Measurements from ENCODE around the gene EAF2. TPM values are rescaled to one million over a fixed set of nuclear protein-coding genes. Genes with fewer than 3 reads are reported as not detected.
A peak's percentile ranks its signal among the peaks of the same experiment; 100 is the strongest.

Gene EAF2
- 9.5 TPM for total RNA-seq
- 10 to 100 TPM in 1 of 8 donors, 1 to 10 TPM in 7; 5.7 to 10.0 (median 7.5) TPM for polyA plus RNA-seq (ENCODE audit: insufficient read depth in 1 of 8, insufficient read length in 8 of 8, low replicate concordance in 1 of 8)
- long read RNA-seq, donor 1, result 0 reads
- long read RNA-seq, donor 2, partial matches to known transcripts, result 0 of 1 reads
- long read RNA-seq, donor 2, other reads (novel, unspliced or antisense), result 0 of 1 reads
- long read RNA-seq, donor 3, partial matches to known transcripts, result 0 of 2 reads
- long read RNA-seq, donor 3, other reads (novel, unspliced or antisense), result 0 of 2 reads
- long read RNA-seq, donor 4, partial matches to known transcripts, result 0 of 1 reads
- long read RNA-seq, donor 4, other reads (novel, unspliced or antisense), result 0 of 1 reads
- long read RNA-seq, donor 5, partial matches to known transcripts, result 0 of 4 reads
- long read RNA-seq, donor 5, other reads (novel, unspliced or antisense), result 0 of 4 reads
- long read RNA-seq, donor 6, result 0 reads
- long read RNA-seq, donor 7, result 0 reads
- long read RNA-seq, donor 8, result 0 reads
- long read RNA-seq, donor 9, partial matches to known transcripts, result 6 of 8 reads
- long read RNA-seq, donor 9, other reads (novel, unspliced or antisense), result 0 of 8 reads
- long read RNA-seq, donor 10, result 0 reads
- long read RNA-seq, donor 11, partial matches to known transcripts, result 0 of 2 reads
- long read RNA-seq, donor 11, other reads (novel, unspliced or antisense), result 0 of 2 reads

- Histone ChIP-seq H3K27ac (ENCODE audit: low read length) (peak within 1 kb of the TSS; percentile 92), H3K4me3 (ENCODE audit: low read length) (peak within 1 kb of the TSS; percentile 75), H3K4me1 (ENCODE audit: control insufficient read depth, insufficient read depth, low read length) (peaks cover 7% of the 10 kb centered on the region), H3K27me3 (ENCODE audit: control insufficient read depth, insufficient read depth, low read length) (no peaks in the 10 kb centered on the region), H3K9me3 (replicated peaks; ENCODE audit: control insufficient read depth, low read depth, low read length) (no peaks in the 10 kb centered on the region), H3K36me3 (ENCODE audit: control insufficient read depth, insufficient read depth, low read length) (peaks cover 9% of the 10 kb centered on the region)
- WGBS (ENCODE audit: insufficient coverage), result 0% methylated on average over 47 of the region's 54 CpGs
- peak; percentile 98 for DNase-seq
Measured at GRCh38 chr3:121834671-121835464, at the start of gene EAF2, which contains the start of gene IQCB1. Gene EAF2, plus strand, starts transcription at chr3:121835209. Its CDS starts 77 bp downstream, at chr3:121835286. Gene IQCB1, minus strand, starts transcription at chr3:121835060. Its CDS starts 6,100 bp downstream, at chr3:121828960.

- Histone ChIP-seq H3K27ac (ENCODE audit: low read length) (no peak overlapping the region), H3K36me3 (ENCODE audit: control insufficient read depth, insufficient read depth, low read length) (peaks cover 13% of the 10 kb centered on the region), H3K9me3 (replicated peaks; ENCODE audit: control insufficient read depth, low read depth, low read length) (no peaks in the 10 kb centered on the region), H3K4me3 (ENCODE audit: low read length) (no peak overlapping the region), H3K27me3 (ENCODE audit: control insufficient read depth, insufficient read depth, low read length) (no peaks in the 10 kb centered on the region), H3K4me1 (ENCODE audit: control insufficient read depth, insufficient read depth, low read length) (no peaks in the 10 kb centered on the region)
- WGBS (ENCODE audit: insufficient coverage), result no CpG with 5 or more reads among the region's 2 CpGs
- DNase-seq, result no peak
Measured at GRCh38 chr3:121786485-121786884, 48.5 kb upstream of the EAF2 start.

- H3K36me3 ChIP-seq (ENCODE audit: control insufficient read depth, insufficient read depth, low read length), result peaks cover 8% of the 10 kb centered on the region
- H3K9me3 ChIP-seq (replicated peaks; ENCODE audit: control insufficient read depth, low read depth, low read length), result no peaks in the 10 kb centered on the region
- no peak overlapping the region for H3K4me3 ChIP-seq (ENCODE audit: low read length)
- no CpG with 5 or more reads among the region's 3 CpGs for WGBS (ENCODE audit: insufficient coverage)
- no peaks in the 10 kb centered on the region for H3K27me3 ChIP-seq (ENCODE audit: control insufficient read depth, insufficient read depth, low read length)
- no peaks in the 10 kb centered on the region for H3K4me1 ChIP-seq (ENCODE audit: control insufficient read depth, insufficient read depth, low read length)
- no peak overlapping the region for H3K27ac ChIP-seq (ENCODE audit: low read length)
- no peak for DNase-seq
Measured at GRCh38 chr3:121793078-121793477, 41.9 kb upstream of the EAF2 start.

- peaks cover 4% of the 10 kb centered on the region for H3K36me3 ChIP-seq (ENCODE audit: control insufficient read depth, insufficient read depth, low read length)
- no peak for DNase-seq
- no peak overlapping the region for H3K4me3 ChIP-seq (ENCODE audit: low read length)
- no peaks in the 10 kb centered on the region for H3K4me1 ChIP-seq (ENCODE audit: control insufficient read depth, insufficient read depth, low read length)
- H3K27ac ChIP-seq (ENCODE audit: low read length), result no peak overlapping the region
- H3K27me3 ChIP-seq (ENCODE audit: control insufficient read depth, insufficient read depth, low read length), result no peaks in the 10 kb centered on the region
- no peaks in the 10 kb centered on the region for H3K9me3 ChIP-seq (replicated peaks; ENCODE audit: control insufficient read depth, low read depth, low read length)
- WGBS (ENCODE audit: insufficient coverage), result no CpG with 5 or more reads among the region's 2 CpGs
Measured at GRCh38 chr3:121794264-121794983, 40.6 kb upstream of the EAF2 start.

- WGBS (ENCODE audit: insufficient coverage), result no CpG with 5 or more reads among the region's 1 CpG
- no peak overlapping the region for H3K27ac ChIP-seq (ENCODE audit: low read length)
- H3K36me3 ChIP-seq (ENCODE audit: control insufficient read depth, insufficient read depth, low read length), result peaks cover 2% of the 10 kb centered on the region
- no peak overlapping the region for H3K4me3 ChIP-seq (ENCODE audit: low read length)
- no peak for DNase-seq
- no peaks in the 10 kb centered on the region for H3K27me3 ChIP-seq (ENCODE audit: control insufficient read depth, insufficient read depth, low read length)
- no peaks in the 10 kb centered on the region for H3K4me1 ChIP-seq (ENCODE audit: control insufficient read depth, insufficient read depth, low read length)
- no peaks in the 10 kb centered on the region for H3K9me3 ChIP-seq (replicated peaks; ENCODE audit: control insufficient read depth, low read depth, low read length)
Measured at GRCh38 chr3:121796970-121797369, 38.0 kb upstream of the EAF2 start.

GRCh38 chr3:121800906-121801305, 34.1 kb upstream of the EAF2 start:
- peaks cover 2% of the 10 kb centered on the region for H3K36me3 ChIP-seq (ENCODE audit: control insufficient read depth, insufficient read depth, low read length)
- no peak overlapping the region for H3K27ac ChIP-seq (ENCODE audit: low read length)
- H3K4me3 ChIP-seq (ENCODE audit: low read length), result no peak overlapping the region
- no peaks in the 10 kb centered on the region for H3K27me3 ChIP-seq (ENCODE audit: control insufficient read depth, insufficient read depth, low read length)
- no peaks in the 10 kb centered on the region for H3K4me1 ChIP-seq (ENCODE audit: control insufficient read depth, insufficient read depth, low read length)
- DNase-seq, result no peak
- no peaks in the 10 kb centered on the region for H3K9me3 ChIP-seq (replicated peaks; ENCODE audit: control insufficient read depth, low read depth, low read length)

GRCh38 chr3:121803771-121804320, 31.2 kb upstream of the EAF2 start:
- H3K4me3 ChIP-seq (ENCODE audit: low read length), result no peak overlapping the region
- H3K36me3 ChIP-seq (ENCODE audit: control insufficient read depth, insufficient read depth, low read length), result peaks cover 5% of the 10 kb centered on the region
- no peaks in the 10 kb centered on the region for H3K9me3 ChIP-seq (replicated peaks; ENCODE audit: control insufficient read depth, low read depth, low read length)
- H3K27me3 ChIP-seq (ENCODE audit: control insufficient read depth, insufficient read depth, low read length), result no peaks in the 10 kb centered on the region
- no peak overlapping the region for H3K27ac ChIP-seq (ENCODE audit: low read length)
- H3K4me1 ChIP-seq (ENCODE audit: control insufficient read depth, insufficient read depth, low read length), result no peaks in the 10 kb centered on the region
- DNase-seq, result no peak
- no CpG with 5 or more reads among the region's 2 CpGs for WGBS (ENCODE audit: insufficient coverage)

GRCh38 chr3:121809249-121809648, 25.8 kb upstream of the EAF2 start:
- no peaks in the 10 kb centered on the region for H3K4me1 ChIP-seq (ENCODE audit: control insufficient read depth, insufficient read depth, low read length)
- no peaks in the 10 kb centered on the region for H3K9me3 ChIP-seq (replicated peaks; ENCODE audit: control insufficient read depth, low read depth, low read length)
- WGBS (ENCODE audit: insufficient coverage), result no CpG with 5 or more reads among the region's 1 CpG
- no peak overlapping the region for H3K27ac ChIP-seq (ENCODE audit: low read length)
- no peak overlapping the region for H3K4me3 ChIP-seq (ENCODE audit: low read length)
- H3K36me3 ChIP-seq (ENCODE audit: control insufficient read depth, insufficient read depth, low read length), result peaks cover 11% of the 10 kb centered on the region
- no peaks in the 10 kb centered on the region for H3K27me3 ChIP-seq (ENCODE audit: control insufficient read depth, insufficient read depth, low read length)
- DNase-seq, result no peak

GRCh38 chr3:121817753-121818152, 17.3 kb upstream of the EAF2 start:
- Histone ChIP-seq H3K4me1 (ENCODE audit: control insufficient read depth, insufficient read depth, low read length) (no peaks in the 10 kb centered on the region), H3K36me3 (ENCODE audit: control insufficient read depth, insufficient read depth, low read length) (peaks cover 28% of the 10 kb centered on the region), H3K27ac (ENCODE audit: low read length) (no peak overlapping the region), H3K27me3 (ENCODE audit: control insufficient read depth, insufficient read depth, low read length) (no peaks in the 10 kb centered on the region), H3K9me3 (replicated peaks; ENCODE audit: control insufficient read depth, low read depth, low read length) (peaks cover 8% of the 10 kb centered on the region), H3K4me3 (ENCODE audit: low read length) (no peak overlapping the region)
- DNase-seq, result peak; percentile 8
